HG03439 (cell line): Measurements from ENCODE around the gene GTF2I.
"Not testable (repeated sequence)": the region's sequence is repeated elsewhere in the genome, so short reads cannot be mapped to it uniquely, and the experiment has no call there.

Experiments used
- ATAC-seq: cut with Tn5 transposase; IDR thresholded peaks from one replicate; pipeline ENCODE4 v1.9.1; 2021; ENCODE audit warnings: mild to moderate bottlenecking, moderate library complexity; ENCODE audit not compliant: unreplicated experiment

Gene GTF2I

DNA sequence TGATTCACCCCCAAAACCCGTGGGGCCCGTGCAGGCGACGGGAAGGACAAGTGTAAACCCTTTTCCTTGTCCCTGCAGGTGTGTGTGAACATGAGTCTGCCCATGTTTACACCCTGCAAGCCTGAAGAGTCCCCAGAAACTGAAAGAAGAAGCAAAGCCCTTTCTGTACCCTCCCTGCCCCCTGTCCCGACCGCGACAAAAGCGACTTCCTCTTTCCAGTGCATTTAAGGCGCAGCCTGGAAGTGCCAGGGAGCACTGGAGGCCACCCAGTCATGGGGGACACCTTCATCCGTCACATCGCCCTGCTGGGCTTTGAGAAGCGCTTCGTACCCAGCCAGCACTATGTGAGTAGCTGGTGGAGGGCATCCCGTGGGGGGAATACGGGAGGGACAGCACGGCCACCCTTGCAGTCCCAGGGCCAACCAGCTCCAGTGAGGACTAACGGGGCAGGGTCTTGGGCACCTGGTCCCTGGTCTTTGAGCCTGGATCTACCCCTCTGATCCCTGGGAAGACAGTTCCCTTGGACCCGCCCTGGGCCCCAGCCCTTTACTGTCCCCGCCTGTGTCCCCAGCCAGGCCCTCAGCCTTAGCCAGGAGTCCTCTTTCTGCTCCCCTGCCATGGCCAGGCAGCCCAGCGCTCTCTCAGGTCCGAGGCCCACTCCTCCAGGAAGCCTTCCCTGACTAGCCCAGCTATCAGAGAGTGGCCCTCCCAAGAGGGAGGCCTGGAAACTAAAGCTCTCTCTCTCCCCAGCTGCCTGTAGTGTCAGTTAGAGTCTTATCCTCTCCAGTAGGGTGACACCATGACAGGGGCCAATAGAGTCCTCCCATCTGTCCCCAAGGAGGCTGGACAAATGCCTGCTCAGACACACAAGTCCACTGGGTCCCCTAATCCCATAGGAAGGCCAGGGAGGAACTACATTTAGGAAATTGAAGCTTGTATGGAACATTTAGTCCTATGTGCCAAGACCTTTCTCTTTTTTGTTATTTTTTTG, 116.5 kb downstream of the GTF2I start, which contains the start of gene NCF1:
TSS of gene NCF1 (plus strand) at position 252 of the 991 bp plus-strand sequence. CDS start at position 273, 21 bp downstream.
- ATAC-seq: peak; percentile 73

DNA sequence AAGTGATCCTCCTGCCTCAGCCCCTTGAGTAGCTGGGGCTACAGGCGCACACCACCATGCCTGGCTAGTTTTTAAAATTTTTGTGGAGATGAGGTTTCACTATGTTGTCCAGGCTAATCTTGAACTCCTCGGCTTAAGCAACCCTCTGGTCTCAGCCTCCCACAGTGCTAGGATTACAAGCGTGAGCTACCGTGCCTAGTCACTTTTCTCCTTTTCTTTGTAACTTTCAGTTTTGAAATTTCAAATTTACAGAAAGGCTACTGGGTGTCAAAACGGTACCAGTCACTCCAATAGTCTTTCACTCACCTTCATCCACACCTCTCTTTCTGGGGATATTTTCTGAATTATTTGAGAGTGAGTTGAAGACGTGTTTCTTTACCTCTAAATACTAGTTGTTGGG, 117.6 kb downstream of the GTF2I start:
- ATAC-seq: not testable (repeated sequence)

DNA sequence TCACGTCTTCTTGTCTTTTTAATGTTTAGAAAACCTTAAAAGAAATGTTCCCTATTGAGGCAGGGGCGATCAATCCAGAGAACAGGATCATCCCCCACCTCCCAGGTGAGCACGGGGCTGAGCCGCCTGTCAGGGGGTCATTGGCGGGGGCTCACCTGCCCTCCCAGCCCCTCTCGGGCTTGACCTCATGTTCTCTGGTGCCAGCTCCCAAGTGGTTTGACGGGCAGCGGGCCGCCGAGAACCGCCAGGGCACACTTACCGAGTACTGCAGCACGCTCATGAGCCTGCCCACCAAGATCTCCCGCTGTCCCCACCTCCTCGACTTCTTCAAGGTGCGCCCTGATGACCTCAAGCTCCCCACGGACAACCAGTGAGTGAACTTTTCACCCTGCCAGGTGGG, 121.5 kb downstream of the GTF2I start:
- ATAC-seq: not testable (repeated sequence)

DNA sequence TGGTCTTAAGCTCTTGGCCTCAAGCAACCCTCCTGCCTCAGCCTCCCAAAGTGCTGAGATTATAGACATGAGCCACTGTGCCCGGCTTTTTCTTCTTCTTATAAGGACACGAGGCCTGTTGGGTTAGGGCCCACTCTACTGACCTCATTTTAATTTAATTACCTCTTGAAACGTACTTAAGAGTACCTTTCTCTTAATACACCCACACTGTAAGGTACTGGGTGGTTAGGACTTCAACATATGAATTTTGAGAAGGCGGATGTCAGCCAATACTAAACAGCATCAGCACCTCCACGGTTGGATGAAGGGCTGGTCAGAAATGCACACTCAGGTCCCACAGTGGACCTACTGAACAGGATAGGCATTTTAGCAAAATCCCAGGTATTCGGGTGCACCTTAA, 124.2 kb downstream of the GTF2I start:
- not testable (repeated sequence) for ATAC-seq

DNA sequence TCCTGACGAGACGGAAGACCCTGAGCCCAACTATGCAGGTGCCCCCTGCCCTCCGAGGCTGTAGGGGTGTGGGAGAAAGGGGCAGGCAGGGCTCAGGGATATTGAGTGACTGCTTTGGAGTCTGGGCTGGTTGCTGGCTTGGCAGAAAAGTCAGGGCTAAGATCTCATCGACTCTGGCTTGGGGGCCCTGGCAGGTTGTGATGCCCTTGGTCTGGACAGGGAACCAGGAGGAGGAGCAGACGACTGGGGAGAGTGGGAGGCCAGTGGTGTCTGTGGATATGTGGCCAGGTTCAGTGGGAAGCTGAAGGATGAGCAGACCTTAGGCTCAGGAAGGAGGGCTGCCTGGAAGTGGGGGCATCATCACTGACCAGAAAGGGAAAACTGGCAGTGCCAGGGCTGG, 126.1 kb downstream of the GTF2I start:
- not testable (repeated sequence) for ATAC-seq

DNA sequence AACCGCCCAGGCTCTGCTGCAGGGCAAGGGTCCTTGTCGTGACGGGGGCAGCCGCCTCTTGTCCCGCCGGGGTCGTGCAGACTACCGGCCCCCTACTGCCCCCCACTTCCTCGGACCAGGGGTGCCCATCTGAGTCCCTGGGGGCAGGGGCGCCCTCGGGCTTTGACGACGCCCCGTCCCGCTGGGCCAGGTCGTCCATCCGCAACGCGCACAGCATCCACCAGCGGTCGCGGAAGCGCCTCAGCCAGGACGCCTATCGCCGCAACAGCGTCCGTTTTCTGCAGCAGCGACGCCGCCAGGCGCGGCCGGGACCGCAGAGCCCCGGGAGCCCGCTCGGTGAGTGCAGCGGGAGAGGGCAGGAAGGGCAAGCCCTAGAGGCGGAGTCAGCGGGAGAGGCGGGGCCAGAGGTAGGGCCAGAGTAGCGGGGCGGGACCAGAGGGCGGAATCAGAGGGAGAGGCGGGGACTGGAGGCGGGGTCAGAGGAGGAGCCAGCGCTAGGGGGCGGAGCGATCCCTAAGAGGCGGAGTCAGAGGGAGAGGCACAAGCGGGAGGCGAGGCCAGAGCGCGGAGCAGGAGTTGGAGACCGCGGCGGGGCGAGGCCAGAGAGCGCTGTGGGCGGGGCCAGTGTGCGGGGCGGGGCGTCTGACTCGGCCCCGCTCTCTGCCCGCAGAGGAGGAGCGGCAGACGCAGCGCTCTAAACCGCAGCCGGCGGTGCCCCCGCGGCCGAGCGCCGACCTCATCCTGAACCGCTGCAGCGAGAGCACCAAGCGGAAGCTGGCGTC, 131.0 kb downstream of the GTF2I start:
- ATAC-seq: peak; percentile 88

DNA sequence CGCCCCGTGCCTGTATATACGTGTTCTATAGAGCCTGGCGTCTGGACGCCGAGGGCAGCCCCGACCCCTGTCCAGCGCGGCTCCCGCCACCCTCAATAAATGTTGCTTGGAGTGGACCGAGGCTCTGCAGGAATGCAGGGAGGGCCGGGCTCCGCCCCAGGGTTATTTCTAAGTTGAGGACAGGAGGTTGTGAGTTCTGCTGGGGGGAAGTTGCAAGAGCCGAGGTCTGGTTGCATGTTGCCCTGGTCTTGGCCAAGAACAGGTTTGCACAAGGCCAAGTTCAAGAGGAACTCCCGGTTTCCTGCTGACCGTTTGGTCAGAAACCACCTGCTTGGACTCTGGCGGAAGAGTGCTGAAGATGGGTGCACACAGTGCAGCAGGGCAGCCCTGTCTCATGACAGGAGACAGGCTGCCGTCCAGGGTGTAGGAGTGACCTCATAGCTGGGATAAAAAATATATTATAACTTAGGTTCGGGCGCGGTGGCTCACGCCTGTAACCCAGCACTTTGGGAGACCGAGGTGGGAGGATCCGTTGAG, 131.8 kb downstream of the GTF2I start:
- not testable (repeated sequence) for ATAC-seq

DNA sequence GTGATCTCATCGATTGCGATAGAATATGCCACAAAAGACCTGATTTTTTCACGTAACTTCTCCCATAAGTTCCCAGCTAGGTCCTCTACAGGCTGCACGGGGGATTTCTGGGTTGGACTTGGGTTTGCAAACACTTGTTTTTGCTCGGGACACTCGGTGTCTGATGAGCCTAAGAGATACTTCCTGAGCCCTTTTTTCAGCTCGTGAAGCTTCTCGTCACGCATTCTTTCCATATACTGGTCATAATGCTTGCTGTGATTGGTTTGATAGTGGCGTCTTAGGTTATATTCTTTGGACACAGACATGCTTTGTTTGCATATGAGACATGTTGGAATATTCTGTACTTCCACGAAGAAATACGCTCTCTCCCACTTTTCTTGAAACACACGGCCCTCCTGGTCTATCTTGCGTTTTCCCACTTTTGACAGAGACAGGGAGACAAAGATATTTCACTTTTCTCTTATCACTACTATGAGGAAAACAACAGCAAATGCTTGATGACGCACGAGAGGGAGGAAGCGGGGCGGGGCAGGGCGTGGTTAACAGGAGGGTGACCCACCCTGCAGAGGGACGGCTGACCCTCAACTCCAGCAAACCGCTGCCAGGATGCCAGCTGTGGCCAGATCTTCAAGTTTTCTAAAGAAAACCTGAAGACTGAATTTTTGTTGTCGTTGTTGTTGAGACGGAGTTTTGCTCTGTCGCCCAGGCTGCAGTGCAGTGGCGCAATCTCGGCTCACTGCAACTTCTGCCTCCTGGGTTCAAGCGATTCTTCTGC, 140.5 kb downstream of the GTF2I start:
- not testable (repeated sequence) for ATAC-seq

DNA sequence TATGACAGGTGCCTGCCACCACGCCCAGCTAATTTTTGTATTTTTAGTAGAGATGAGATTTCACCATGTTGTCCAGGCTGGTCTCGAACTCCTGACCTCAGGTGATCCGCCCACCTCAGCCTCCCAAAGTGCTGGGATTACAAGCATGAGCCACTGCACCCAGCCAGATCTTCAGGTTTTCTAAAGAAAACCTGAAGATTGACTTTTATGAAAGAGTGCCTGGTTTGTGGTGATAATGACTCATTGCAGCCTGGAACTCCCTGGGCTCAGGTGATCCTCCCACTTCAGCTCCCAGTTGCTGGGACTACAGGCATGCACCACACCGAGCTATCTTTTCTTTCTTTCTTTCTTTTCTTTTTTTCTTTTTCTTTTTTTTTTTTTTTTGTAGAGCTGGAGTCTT, 141.1 kb downstream of the GTF2I start:
- not testable (repeated sequence) for ATAC-seq
